GM19035 (cell line): ENCODE results near the gene CLDN4.

Experiments used
- ATAC-seq: cut with Tn5 transposase; IDR thresholded peaks from one replicate; pipeline ENCODE4 v1.9.1; 2021; ENCODE audit not compliant: unreplicated experiment

CLDN4 gene

GRCh38 chr7:73871163-73872011, 40.6 kb downstream of the CLDN4 start:
- no peak for ATAC-seq

- no peak for ATAC-seq
These were observed 41.5 kb downstream of the CLDN4 start for GRCh38 chr7:73872056-73872908.

- no peak for ATAC-seq
These were observed 45.6 kb downstream of the CLDN4 start for GRCh38 chr7:73876361-73876760.

DNA sequence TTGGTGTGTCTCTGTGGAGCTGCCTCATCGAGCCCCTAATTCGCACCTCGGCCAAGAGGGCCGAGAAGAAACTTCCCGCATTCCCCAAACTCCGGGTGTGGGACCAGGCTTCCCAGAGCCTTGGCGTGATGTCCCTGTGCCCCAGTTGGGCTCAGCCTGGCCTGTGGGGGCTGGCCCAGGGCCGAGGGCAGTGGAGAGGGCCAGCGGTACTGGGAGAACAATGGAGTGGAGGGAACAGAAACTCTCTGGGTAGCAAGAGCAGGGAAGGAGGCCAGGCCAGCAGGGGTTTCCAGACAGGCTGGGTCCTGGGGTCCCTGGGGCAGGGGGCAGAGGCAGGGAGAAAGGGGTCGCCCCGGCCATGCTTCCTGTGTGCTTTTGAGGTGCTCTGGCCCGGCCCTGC, 46.2 kb downstream of the CLDN4 start:
- no peak for ATAC-seq

DNA sequence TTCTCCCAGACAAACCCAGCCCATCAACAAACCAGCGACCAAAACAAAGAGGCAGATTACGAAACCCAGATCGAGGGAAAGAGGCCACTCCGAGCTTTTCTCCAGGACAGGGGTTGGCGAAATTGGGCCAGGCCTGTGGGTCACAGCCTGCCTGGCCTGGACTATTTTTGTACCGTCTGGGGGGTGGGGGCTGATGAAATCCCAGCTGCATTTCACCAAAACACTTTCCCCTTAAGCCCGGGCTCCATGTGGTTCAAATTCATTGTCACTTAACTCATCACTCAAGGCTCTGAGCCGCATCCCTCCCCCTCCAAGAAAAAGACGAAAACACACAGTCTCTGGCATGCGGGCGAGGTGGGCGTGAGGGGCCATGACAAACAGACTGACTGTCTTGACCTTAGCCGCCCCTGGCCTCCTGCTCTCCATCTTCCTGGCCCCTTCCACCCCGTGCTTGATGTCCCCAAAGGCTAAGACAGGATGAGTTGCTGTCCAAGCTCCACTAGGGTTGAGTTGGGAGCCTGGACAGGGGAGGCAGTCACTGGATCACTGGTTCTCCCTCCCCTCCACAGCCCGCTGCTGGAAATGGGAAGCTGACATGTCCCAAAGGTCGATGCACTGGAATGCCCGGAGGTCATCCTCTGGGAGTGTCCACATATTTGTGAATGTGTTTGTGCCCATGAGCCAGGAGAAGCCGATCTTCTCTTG, 49.3 kb downstream of the CLDN4 start:
- ATAC-seq: no peak

- no peak for ATAC-seq
These were observed 50.0 kb downstream of the CLDN4 start for GRCh38 chr7:73880755-73881328.

DNA sequence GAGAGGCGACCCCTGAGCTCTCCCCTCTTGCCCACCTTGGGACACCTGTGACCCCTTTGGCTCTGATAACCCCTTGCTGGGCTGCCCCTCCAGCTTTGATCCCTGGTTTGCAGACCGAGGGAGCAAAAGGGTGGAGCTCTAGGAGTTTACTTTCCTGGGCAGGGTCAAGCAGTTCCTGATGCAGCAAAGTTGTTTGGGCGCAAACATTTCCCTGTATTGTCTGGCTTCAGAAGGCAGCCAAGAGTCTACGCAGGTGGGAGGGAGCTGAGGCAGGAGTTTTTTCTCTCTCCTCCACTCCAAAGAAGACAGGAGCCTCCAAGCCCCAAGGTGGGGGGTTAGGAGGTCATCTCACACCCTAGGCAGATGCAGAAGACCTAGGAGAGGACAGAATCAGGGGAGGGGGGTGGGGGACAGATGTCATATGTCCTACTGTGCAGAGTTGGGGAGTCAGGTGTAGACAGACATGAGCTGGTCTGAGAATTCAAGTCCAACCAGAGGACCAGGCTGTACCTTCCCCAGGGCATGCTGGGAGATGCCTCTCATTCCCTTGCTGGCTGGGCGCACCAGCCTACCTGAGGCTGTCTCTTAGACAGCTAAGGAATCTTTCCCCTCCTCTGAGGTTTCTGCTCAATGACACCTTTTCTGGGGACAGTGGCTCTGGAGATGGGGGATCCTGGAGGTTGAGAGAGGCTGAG, 50.7 kb downstream of the CLDN4 start:
- ATAC-seq: no peak

DNA sequence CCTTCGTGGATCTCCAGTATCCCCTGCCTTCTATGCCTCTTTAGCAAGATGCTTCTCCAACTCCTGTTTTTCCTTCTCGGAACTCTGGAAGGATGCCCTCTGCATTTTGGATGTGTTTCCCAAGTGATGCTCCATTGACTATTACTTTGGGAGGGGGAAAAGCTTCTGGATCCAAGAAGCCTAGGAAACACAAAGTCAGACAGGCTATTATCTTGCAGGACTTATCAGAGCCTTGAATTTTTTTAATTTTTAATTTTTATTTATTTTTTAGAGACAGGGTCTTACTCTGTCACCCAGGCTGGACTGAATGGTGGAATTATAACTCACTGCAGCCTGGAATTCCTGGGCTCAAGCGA, 51.2 kb downstream of the CLDN4 start:
- no peak for ATAC-seq
